Measurements from ENCODE around the gene SPECC1.

SPECC1 gene

GRCh38 chr17:20293501-20293900 is 284.3 kb downstream of the SPECC1 start:
- no peak for DNase-seq (ENCODE audit: low read depth)
- no peak for TF ChIP-seq CTCF (IDR thresholded peaks at IDR 0.05; ENCODE audit: low read length, missing control alignments)

DNA sequence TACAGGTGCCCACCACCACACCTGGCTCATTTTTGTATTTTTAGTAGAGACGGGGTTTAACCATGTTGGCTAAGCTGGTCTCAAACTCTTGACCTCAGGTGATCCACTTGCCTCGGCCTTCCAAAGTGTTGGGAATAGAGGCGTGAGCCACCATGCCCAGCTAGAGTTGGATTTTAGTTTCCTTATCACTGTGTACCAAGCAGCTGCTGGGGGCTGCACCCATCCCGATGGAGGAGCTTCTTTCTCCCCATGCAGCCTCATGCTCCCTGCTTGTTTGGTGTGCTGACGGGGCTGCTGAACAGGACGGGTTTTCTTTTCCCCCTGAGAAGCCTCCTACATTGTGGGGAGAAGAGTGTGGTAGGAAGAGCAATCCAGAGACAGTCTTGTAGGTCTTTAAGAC is 285.0 kb downstream of the SPECC1 start:
- no peak for TF ChIP-seq CTCF (IDR thresholded peaks at IDR 0.05; ENCODE audit: low read length, missing control alignments)
- no peak for DNase-seq (ENCODE audit: low read depth)
- no peak overlapping the region for H3K4me3 ChIP-seq (replicated peaks; ENCODE audit: low read depth, low read length)

More at GRCh38 chr17:20293501-20293900, 284.3 kb downstream of the SPECC1 start:
- H3K4me3 ChIP-seq (replicated peaks; ENCODE audit: low read depth, low read length) = no peak overlapping the region

GRCh38 chr17:20299013-20299412 is 289.9 kb downstream of the SPECC1 start:
- DNase-seq (ENCODE audit: low read depth) = no peak
- no peak for TF ChIP-seq CTCF (IDR thresholded peaks at IDR 0.05; ENCODE audit: low read length, missing control alignments)
- H3K4me3 ChIP-seq (replicated peaks; ENCODE audit: low read depth, low read length) = no peak overlapping the region

DNA sequence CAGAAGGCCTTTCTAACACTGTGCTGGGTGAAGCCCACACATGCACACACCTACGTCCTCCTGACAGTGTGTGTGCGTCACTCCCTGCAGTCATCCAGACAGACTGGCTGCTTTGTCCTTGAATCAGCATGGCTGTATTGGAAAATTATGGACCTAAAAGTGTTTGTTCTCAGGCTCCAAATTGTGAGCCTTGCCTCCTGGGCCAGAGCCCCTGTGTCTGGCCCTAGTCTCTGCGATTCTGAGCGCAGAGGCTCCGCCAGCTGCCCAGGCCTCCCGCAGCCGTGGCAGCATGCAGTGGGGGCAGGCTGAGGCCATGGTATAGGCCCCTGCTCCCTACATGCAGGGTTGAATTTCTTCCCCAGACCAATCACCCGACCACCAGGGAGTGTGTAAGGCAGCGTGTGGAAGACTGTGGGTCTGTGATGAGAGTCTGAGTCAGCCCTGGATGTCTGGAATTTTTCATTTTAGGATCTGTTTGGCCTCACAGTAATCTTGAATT is 291.3 kb downstream of the SPECC1 start:
- no peak for TF ChIP-seq CTCF (IDR thresholded peaks at IDR 0.05; ENCODE audit: low read length, missing control alignments)
- peak; percentile 35 for DNase-seq (ENCODE audit: low read depth)

DNA sequence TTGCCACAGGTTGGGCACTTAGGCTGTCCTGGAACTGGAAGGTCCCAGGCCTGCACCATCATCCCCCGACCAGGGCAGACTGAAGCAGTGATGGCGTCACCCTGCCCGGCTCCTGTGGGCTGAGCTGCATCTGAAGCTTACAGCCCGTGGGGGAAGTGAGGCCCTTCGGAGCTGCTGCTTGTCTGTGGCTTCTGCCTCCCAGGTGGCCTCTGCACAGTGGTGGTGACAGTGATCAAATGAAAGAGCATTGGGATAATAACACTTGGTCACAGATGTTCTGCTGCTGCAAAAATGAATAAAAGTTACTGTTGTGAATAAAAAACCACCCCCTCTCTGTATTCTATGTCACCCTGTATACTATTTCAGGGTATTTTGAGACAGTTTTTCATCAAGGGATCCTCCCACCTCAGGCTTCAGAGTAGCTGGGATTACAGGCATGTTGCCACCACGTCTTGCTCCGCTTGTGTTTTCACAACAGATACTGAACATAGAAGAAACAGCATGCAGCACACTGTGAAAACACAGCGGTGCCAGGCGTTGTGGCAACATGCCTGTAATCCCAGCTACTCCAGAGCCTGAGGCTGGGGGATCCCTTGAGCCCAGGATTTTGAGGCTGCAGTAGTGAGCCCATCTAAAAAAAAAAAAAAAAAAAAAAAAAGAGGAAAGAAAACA is 293.2 kb downstream of the SPECC1 start:
- no peak overlapping the region for H3K4me3 ChIP-seq (replicated peaks; ENCODE audit: low read depth, low read length)
- no peak for DNase-seq (ENCODE audit: low read depth)
- TF ChIP-seq CTCF (IDR thresholded peaks at IDR 0.05; ENCODE audit: low read length, missing control alignments) = no peak

More for the DNA sequence above, 291.3 kb downstream of the SPECC1 start:
- no peak overlapping the region for H3K4me3 ChIP-seq (replicated peaks; ENCODE audit: low read depth, low read length)

DNA sequence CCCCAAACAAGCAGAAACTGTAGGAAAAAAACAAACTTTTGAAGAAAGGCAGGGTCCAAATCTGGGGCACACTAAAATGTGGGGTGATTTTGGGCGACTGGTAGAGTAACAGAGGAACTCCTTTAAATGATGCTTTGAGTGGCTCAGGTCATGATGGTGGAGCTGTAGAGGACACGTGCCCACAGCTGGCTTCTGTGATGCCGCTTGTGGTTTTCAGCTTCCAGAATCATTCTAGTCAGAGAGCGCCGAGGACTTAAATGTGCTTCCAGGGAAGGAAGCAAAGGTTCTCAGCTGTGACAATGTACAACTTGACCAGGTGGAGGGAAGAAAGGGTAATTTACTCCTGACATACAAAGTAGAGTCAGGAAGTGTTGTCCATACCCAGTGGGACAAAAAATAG is 295.8 kb downstream of the SPECC1 start:
- no peak for DNase-seq (ENCODE audit: low read depth)
- no peak for TF ChIP-seq CTCF (IDR thresholded peaks at IDR 0.05; ENCODE audit: low read length, missing control alignments)
- H3K4me3 ChIP-seq (replicated peaks; ENCODE audit: low read depth, low read length) = no peak overlapping the region

- no peak for TF ChIP-seq CTCF (IDR thresholded peaks at IDR 0.05; ENCODE audit: low read length, missing control alignments)
- no peak for DNase-seq (ENCODE audit: low read depth)
Measured at GRCh38 chr17:20306924-20307323, 297.8 kb downstream of the SPECC1 start.

More at GRCh38 chr17:20306924-20307323, 297.8 kb downstream of the SPECC1 start:
- no peak overlapping the region for H3K4me3 ChIP-seq (replicated peaks; ENCODE audit: low read depth, low read length)

All from fibroblast of pulmonary artery (primary cell).